Renal cortical epithelial cell (primary cell): ENCODE data around the gene SORCS1. TPM values are rescaled to one million over a fixed set of nuclear protein-coding genes. Genes with fewer than 3 reads are reported as not detected.
A peak's percentile ranks its signal among the peaks of the same experiment; 100 is the strongest.

Experiments
- DNase-seq: peaks from one replicate; pipeline ENCODE4 v3.0.0-alpha.2; 2011; ENCODE audit warnings: low read depth
- total RNA-seq: library from RNA; depleted of rRNA; stranded (reverse); fragments of >200 nt; gene quantifications from 2 replicates; pipeline ENCODE4 v1.2.3, GENCODE V29; 2014

The SORCS1 gene
- total RNA-seq, 1 donor from 2014 or later: not detected

DNA sequence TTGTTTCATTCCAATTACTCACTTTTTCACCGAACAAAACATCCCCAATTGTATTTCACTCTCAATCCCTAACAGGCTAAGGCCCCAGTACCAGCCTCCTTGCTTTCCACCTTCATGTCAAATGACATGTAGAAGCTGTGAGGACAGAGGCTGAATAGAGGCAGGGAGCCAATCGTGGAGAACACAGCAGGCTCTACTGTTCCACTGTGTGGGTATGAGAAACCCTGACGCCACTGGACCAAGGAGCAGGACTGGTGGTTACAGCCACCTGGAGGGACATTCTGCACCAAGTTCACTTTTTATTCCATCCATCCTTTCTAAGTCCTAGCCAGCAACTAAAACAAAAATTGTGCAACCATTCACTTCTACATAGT lies 502.8 kb downstream of the SORCS1 start:
- no peak for DNase-seq

DNA sequence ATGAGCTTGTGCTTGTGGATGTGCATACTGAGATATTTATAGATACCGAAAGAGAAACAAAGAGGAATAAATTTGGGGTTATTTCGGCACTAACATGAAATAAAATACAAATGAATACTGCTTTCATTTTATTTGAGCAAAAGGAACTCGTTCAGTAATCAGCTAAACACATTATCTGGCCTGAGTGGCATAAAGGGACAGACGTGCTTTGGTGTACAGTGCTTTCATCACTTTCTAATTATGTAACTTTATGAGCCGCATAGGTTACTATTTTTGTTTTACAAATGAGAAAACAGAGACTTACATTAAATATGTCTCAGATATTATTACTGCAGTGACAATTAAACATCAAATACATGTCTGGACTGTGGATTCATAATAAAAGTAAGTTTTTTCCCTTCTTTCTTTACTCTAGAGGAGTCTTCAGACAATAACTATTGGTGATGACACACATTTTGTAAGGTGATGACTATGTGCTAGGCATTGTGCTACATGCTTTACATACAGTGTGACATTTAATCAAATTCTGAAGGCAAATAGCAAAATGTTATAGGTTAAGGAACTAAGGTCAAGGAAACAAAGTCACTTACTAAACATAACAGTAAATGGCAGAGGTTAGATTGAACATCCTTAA lies 503.3 kb downstream of the SORCS1 start:
- DNase-seq: no peak

- DNase-seq: no peak
Observed at GRCh38 chr10:106660550-106660949, 504.0 kb downstream of the SORCS1 start.

- DNase-seq: no peak
Observed at GRCh38 chr10:106655636-106656035, 508.9 kb downstream of the SORCS1 start.

DNA sequence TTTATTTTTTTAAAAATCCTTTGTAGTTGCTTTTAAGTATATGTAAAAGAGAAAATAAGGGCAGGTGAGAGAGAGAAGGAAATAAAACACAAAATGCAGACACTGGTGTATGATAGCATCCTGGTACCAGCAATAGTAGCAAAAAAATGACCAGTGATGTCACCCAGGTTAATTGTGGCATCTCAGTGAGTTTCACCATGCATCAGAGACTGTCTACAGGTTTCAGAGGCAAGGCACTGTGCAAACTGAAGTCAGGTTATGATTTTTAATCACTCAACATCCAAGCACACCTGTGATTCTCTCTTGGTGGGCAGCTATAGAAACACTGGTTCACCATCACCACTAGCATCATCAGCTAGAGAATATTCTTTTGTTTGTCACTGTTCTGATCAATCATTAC lies 509.3 kb downstream of the SORCS1 start:
- no peak for DNase-seq

GRCh38 chr10:106652279-106652678 lies 512.2 kb downstream of the SORCS1 start:
- DNase-seq: no peak

- DNase-seq: no peak
Observed at GRCh38 chr10:106648534-106649481, 515.7 kb downstream of the SORCS1 start.

- DNase-seq: no peak
Observed at GRCh38 chr10:106643473-106643872, 521.0 kb downstream of the SORCS1 start.

- DNase-seq: no peak
Observed at GRCh38 chr10:106637873-106638272, 526.6 kb downstream of the SORCS1 start.

DNA sequence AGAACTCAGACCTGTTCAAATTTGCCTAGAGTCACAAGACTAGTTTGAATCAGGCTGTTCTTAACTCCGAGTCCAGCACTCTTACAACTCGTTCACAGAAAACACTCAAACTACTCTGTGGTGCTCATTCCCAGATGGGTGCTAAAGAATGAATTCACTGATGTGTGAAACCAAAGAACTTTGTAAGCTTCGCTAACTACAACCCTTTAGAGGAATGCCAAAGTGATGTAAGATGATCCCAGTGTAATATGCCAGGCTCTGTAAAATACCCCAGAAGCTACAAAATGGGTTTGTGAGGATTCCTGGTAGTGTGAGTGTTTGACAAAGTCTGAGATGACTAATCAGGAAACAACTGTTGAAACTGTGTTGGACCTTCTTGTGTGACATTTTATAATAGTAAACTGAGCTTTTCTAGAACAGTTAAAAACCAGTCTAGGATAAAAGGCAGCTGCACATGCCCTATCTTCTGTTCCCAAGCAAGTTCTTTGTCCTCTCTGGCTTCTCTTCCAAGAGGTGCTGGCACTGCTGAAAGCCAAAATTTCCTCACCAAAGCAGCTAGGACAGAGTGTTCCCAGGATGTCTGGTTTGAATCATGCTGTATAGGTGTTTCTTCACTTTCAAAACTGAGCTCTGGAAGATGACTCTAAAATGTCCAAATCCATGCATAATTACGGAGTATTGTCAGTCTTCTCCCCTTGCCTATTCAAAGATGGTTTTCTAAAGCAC lies 527.6 kb downstream of the SORCS1 start:
- DNase-seq: peak; percentile 86

DNA sequence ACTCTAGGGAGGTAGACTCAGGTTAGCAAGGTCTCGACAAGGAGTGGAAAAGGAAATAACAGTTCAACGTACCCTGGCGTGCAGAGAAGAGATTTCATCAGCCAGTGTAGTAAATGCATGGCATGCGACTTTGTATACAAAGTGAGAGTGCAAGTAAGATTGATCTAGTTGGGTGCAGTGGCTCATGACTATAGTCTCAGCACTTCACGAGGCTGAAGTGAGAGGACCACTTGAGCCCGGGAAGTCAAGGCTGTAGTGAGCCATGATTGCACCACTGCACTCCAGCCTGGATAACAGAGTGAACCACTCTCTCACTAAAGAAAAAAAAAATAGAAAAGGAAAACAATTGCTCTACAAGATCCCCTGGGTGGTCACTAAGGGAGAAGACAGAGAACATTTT lies 528.6 kb downstream of the SORCS1 start:
- DNase-seq: no peak

DNA sequence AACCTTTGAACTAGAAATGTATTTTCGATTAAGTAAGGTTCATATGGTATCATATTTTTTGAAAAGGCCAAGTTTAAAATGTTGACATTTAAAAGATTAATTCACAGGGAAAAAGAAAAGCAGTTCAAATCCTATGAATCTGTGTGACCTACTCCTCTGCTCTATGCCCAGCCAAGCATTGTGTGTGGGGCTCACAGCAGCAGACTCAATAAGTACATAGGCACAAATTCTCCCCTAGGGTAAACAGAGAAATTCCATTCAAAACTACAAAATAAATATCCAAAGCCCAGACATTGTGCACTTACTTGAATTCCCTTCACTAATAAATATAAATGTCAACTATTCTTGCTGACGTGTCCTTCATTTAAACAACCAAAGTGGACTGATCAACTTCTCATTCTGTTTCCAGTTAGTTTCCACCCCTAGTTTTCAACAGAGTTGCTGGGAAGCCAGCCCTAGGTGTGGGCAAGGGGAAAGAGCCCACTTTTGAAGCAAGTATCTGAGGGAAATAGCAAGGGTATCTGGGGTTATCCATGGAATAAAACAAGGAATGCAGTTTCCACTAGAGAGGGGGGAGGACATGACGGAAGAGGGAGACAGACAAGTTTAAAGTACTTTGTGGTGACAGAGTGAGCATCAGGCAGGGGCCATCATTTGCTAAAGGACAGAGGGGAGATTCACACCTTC lies 533.3 kb downstream of the SORCS1 start:
- no peak for DNase-seq

DNA sequence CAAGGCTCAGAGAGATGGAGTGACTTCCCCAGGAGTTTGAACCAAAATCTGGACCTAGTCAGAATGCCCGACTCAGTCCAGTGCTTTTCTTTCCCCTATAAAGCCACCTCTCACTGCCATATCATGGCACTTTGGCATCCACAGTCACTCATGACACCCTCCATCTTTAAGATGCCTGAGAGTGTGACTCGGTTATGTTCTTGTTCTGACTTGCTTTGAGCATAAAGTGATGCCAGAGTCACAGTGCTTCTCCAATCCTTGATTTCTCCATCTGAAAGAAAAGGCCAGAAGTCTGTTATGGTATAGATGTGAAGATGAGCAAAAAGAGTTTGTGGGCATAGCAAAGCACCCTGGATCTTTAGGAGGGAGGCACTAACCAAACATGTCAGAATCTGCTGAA lies 538.1 kb downstream of the SORCS1 start:
- DNase-seq: no peak

- no peak for DNase-seq
Observed at GRCh38 chr10:106625751-106626150, 538.8 kb downstream of the SORCS1 start.

DNA sequence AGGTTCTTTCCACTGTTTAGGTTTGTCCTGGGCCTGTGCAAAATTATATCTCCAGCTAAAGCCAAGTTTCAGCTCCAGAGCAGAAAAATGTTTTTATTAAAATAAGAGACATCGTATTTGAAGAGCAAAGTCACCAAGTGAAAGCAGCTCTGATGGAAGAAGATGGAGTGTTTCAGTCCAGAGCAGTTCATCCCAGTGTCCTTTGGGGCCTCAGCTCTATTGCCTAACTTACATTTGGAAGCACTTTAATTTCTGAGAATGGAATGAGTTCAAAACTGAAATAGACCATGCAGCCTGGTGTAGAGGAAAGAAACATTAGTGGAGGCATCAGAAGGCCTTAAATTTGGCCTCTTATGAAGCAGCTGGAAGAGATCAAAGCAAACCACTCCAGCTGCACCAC lies 545.2 kb downstream of the SORCS1 start:
- no peak for DNase-seq

- DNase-seq: no peak
Observed at GRCh38 chr10:106618646-106619045, 545.9 kb downstream of the SORCS1 start.

GRCh38 chr10:106615081-106615480 lies 549.4 kb downstream of the SORCS1 start:
- DNase-seq: no peak

GRCh38 chr10:106614293-106614692 lies 550.2 kb downstream of the SORCS1 start:
- peak; percentile 12 for DNase-seq

DNA sequence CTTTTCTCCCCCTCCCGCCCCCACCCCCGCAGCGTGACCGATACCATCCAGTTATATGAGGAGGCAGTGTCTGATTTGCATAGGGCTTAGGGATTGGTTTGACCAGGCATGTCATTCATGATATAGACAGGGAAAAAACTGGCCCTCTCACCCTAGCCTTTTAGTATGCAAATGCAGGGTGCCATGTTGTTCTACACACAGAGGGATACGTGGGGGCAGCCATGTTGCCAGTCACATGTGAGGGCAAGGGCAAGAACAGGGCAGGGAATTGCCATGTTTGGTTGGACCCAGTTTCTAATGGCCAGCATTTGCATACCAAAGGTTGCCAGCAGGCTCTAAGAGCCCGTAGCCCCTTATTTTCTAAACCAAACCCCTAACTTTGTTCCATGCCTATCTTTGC lies 552.1 kb downstream of the SORCS1 start:
- DNase-seq: no peak

DNA sequence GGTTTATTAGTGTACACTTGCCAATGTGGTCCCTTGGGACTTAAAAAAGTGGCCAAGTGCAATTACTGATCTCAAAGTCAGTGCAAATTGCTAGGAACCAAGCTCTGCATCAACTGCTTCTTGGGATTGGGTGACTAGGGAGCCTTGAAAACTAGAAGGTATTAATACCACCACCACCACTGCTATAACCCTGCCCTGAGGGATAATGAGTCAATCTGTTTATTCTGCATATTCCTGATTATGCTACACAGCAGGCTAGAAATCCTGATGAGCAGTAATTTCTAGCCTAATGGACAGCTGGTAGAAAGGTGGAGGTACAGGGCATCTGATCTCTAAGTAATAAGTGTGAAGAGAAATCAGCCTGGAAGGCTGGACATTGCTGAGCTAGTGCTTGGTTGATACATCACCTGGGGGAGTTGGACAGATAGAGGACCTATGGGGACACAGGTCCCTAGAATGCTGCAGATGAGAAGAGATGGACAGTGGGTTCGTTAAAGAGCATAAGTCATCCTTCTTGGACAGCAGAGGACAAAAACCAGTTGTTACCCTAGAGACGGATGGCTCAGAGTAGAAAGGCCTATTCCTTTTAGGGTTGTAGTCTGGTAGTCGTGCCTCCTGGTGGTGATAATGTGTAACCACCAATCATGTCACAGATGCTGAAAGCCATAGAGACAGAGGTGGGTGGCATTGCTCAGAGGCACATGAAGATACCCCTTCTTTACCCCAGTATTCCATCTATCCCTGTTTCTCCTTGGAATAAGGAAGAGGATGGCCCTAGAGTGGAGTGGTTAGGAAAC lies 554.8 kb downstream of the SORCS1 start:
- DNase-seq: no peak

DNA sequence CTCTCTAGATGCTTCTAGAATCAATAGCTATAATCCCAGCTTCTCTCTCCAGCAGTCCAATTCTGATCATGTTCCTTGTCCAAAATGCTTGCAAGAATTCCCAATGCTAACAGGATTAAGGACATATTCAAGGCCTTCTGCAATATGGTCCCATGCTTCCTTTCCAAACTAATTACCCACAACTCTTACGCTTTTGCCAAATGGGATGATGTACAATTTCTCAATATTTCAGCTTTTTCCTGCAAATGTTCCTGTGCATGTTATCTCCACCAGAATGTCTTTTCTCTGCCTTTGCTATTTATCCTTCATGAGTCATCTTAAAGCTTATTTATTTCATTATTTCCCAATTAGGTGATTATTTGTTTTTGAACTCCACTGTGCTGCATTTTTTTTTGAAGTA lies 556.4 kb downstream of the SORCS1 start:
- no peak for DNase-seq
